GM12874 (cell line): ENCODE data around the gene ROBO1.

Experiments
- TF ChIP-seq, protein P1 (sequence below): IDR thresholded peaks from 2 replicates; pipeline ENCODE4 v1.5.1; 2011; ENCODE audit warnings: low read depth, mild to moderate bottlenecking, control low read depth, low read length, moderate library complexity; ENCODE audit not compliant: insufficient read depth

Gene ROBO1

DNA sequence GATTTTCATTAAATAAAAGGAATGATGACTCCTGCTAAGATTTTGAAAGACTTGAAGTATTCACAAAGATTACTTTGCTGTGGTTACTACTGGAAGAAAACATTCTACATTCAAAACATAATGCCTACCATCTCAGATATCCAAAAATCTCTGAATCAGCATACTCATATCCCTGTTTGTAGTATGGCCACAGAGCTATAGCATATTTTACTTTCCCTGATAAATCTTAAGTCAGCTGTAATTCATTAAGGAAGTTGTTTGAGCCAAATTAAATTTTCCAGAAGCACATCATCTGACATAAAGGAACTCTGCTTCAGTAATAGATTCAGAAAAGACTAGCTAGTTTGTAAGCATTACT is 942.0 kb downstream of the ROBO1 start:
- TF ChIP-seq, protein P1, sequence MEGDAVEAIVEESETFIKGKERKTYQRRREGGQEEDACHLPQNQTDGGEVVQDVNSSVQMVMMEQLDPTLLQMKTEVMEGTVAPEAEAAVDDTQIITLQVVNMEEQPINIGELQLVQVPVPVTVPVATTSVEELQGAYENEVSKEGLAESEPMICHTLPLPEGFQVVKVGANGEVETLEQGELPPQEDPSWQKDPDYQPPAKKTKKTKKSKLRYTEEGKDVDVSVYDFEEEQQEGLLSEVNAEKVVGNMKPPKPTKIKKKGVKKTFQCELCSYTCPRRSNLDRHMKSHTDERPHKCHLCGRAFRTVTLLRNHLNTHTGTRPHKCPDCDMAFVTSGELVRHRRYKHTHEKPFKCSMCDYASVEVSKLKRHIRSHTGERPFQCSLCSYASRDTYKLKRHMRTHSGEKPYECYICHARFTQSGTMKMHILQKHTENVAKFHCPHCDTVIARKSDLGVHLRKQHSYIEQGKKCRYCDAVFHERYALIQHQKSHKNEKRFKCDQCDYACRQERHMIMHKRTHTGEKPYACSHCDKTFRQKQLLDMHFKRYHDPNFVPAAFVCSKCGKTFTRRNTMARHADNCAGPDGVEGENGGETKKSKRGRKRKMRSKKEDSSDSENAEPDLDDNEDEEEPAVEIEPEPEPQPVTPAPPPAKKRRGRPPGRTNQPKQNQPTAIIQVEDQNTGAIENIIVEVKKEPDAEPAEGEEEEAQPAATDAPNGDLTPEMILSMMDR = no peak

DNA sequence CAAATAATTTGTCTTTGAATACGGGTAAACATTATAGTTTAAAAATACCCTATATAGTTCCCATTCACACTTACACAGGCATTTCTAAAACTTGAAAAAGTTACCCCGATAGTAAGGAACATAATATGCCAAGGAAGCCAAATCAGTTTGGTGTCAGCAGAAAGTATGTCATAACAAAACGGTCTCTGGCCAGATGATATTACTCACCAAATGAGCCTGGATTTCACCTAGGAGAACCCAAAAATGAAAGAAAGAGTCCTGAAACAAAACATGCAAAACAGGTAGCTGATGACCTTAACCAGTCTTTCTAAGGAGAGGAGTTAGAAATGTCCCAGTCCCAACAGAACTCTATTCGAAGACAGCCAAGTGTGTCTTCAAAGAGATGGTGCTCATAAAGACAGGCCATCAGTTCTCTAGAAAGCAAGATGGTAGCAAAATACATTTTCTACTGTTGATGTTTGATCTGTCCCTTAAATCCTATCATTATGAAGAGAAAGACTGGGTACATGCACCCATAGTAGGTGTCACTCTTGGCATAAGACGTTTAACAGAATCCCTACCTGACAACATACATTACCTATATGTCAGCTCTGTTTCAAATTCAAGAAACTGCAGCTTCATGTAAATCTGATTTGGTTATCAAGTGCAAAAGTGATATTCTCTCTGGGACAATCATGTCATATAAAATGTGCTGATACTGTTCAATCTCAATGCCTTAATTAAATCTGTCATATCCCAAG is 942.5 kb downstream of the ROBO1 start:
- TF ChIP-seq, protein P1 = no peak

DNA sequence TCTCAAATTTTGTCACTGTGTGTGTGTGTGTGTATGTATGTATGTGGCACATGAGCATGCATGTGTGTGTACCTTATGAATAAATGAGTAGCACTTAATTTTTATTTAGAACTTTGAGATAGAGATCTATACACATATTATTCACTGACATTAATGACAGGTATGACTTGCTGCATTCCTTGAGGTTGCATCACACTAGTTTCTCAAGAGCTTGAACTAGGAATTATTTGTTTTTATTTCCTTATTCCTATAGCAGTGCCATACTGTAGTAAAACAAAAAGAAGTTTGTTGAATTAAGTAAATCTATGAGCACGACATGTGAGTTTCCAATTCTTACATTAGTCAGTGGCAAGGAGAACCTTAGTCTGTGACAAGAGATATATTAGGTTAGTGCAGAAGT is 943.9 kb downstream of the ROBO1 start:
- TF ChIP-seq, protein P1 = no peak

DNA sequence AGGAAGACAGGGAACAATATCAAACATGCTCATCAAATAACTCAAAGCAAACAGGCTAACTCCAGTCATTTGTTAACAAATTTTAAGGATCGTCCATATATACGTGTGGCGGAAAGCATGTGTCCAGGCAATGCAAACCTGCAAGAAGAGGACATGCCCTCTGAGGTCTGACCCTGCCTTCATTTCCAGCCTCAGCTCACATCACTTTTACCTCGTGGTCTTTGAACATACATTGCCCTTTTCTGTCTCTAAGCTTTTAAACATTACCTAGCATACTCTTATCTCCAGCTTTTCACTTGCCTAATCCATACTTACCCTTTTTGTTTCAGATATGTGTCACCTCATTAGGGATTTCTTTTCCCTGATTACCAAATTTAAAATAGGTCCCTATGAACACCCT is 944.4 kb downstream of the ROBO1 start:
- TF ChIP-seq, protein P1 = no peak

DNA sequence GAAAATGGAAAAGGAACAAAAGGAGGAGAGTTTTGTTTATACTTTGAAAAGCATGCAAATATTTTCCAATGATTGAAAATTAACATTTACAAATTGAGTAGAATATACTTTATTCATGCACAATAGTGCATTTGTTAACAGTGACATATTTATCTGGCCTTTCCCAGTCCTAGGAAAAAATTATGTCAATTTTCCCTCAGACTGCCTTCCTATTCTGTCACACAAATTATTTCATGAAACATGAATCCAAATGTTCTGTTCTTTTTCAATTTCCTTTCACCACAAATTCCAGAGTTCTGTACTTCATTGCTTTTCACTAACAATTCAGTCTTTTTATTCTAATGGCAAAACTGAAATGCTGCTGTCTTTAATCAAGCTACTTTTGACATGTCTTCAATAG is 945.1 kb downstream of the ROBO1 start:
- TF ChIP-seq, protein P1 = no peak

DNA sequence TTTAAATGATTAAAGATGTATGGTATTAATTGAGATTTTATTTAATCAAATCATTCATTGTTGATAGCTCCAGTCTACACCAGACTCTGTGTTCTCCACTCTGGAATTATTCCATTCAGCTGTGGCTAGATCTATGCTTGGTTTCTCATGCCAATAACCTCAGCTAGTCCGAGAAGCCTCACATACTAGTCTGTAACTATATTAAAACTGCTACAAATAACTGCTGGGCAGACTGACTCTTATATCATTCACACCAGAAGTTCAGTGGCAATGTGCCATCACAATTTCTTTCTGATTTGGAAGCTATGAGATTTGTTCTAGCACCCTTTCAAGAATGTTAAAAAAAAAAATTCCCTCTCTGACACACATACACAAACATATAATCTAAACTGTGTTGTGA is 947.3 kb downstream of the ROBO1 start:
- TF ChIP-seq, protein P1 = no peak

DNA sequence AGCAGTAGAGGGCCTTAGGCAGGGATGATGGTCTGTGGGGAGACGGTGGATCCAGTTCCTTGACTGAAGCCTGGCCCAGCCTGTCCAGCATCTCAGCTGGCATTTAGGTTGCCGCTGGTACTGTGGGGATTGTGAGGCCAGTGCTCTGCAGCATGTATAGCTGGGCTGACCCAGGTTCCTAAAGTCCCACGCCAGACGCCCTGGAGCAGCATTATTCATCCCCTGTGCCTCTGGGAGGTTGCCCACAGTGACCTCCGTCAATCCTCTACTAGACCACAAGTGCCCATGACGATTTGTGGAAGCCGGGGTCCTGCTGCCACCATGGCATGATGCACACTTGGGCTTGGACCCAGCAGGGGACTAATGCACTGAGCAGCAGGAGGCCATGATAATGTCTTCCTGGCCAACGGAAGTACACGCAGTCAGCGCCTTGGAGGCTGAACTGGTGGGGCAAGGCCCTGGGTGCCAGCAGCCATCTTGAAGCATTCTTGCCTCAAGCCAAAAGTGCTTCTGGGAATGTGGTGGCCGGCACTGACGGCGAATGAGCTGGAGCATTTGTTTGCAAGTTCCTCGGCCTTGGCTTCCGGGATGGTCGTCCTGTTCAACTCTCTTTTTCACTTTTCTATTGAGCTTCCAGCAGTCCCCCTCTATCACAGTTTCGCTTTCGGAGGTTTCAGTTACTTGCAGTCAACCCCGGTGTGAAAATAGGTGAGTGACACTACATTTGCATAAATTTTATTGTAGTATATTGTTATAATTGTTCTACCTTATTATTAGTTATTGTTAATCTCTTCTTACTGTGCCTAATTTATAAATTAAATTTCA is 949.4 kb downstream of the ROBO1 start:
- TF ChIP-seq, protein P1 = no peak
